Measurements from ENCODE around the gene TMED1.
"Not testable (repeated sequence)": the region's sequence is repeated elsewhere in the genome, so short reads cannot be mapped to it uniquely, and the experiment has no call there.

Gene TMED1

GRCh38 chr19:10835754-10836478, at the start of gene TMED1:
TSS of gene TMED1 (minus strand) at chr19:10836212. CDS start at chr19:10836191, 21 bp downstream.
- FAIRE-seq (peak; percentile 95), DNase-seq (ENCODE audit: extremely low spot score, insufficient read length, low read depth) (peak; percentile 97)

DNA sequence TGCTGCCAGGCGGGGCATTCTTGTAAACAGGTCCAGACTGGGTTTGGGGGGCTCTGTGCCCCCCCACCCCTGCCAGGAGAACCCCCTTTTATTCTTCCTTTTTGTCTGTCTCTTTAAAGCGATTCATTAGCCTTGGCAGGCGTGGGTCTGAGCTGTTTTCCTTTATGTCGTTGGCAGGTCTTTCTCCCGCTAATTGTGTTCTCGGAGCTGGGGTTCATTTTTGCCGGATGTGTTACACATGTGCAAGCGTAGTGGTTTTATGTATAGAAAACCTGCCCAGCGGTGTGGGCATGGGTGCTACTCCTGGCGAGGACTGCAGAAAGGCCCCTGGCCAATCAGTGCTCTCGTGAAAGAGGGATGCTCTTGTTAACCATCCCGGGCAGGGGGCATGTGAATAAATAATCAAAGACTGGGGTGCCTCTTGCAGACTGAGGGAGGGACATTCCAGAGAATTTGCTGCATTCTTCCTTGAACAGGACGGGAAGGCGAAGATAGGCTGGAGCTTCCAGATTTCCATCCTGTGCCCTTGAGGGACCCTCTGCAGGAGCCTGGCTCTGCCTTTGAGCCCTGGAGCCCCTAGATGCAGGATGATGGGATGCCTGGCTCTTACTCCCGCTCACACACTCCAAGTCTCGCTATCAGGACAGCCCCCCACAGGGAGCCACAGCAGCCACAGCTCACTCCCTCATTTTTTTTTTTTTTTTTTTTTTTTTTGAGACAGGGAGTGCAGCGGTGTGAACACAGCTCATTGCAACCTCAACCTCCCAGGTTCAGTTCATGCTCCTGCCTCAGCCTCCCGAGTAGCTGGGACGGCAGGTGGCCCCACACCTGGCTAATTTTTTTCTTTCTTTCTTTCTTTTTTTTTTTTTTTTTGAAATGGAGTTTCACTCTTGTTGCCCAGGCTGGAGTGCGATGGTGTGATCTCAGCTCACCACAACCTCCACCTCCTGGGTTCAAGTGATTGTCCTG, 49.5 kb upstream of the TMED1 start:
- FAIRE-seq (no peak), DNase-seq (ENCODE audit: extremely low spot score, insufficient read length, low read depth) (no peak)

- FAIRE-seq (no peak), DNase-seq (ENCODE audit: extremely low spot score, insufficient read length, low read depth) (no peak)
These were observed 48.3 kb upstream of the TMED1 start for GRCh38 chr19:10884274-10884673.

DNA sequence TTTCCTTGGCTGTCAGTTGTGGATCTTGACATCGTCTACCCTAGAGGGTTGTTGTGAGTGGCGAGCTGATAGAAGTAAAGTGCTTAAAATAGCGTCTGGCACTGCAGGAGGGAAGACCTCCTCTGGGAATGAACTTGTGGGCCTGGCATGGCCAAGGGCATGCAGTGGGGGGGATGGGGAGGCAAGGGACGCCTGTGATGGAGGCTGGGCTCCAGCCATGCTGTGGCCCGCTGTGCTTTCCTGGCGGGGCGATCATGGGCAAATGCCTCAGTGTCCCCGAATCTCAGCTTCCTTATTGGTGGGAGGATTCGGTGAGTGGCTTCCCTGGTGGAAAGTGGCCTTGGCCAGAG, 46.1 kb upstream of the TMED1 start:
- FAIRE-seq (no peak), DNase-seq (ENCODE audit: extremely low spot score, insufficient read length, low read depth) (no peak)

GRCh38 chr19:10881403-10882107, 45.5 kb upstream of the TMED1 start:
- no peak for DNase-seq (ENCODE audit: extremely low spot score, insufficient read length, low read depth)
- no peak for FAIRE-seq

GRCh38 chr19:10878253-10878652, 42.2 kb upstream of the TMED1 start:
- no peak for DNase-seq (ENCODE audit: extremely low spot score, insufficient read length, low read depth)
- FAIRE-seq: peak; percentile 18

- FAIRE-seq; DNase-seq (ENCODE audit: extremely low spot score, insufficient read length, low read depth): not testable (repeated sequence)
These were observed 41.6 kb upstream of the TMED1 start for GRCh38 chr19:10877608-10878007.

DNA sequence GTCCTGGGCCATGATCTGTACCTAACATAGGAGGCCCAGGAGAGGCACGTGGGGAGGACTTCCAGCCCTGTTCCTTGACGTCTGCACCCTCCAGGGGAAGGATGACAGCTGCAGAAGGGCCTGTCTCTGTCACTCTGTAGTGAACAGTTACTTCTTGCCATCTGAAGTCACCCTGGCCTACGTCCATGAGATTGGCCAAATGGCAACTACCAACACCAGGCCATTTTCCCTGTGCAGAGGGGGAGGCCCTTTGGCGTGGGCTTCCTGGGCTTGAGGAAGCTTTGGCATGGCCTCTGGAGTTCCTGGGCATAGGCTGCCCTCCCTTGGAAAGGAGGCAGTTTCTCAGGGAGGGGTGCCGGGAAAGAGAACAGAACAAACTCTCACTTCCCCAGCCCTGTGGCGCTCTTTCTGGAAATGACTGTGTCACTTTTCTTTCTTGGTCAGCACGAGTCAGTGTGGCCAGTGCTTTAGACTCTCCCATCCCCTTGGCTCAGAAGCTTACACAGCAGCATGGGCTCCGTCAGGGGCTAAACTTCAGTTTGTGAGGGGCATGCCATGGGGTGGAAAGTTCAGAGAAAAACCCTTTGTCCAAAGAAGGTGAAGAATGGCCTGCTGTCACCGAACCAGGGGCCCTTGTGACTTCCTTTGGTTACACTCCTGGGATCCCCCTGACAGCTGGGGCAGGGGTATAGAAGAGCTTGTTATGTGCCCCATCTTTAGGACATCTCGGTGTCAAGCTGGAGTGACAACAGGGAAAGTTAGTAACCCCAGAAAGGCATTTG, 40.6 kb upstream of the TMED1 start:
- FAIRE-seq (peak; percentile 93), DNase-seq (ENCODE audit: extremely low spot score, insufficient read length, low read depth) (no peak)

DNA sequence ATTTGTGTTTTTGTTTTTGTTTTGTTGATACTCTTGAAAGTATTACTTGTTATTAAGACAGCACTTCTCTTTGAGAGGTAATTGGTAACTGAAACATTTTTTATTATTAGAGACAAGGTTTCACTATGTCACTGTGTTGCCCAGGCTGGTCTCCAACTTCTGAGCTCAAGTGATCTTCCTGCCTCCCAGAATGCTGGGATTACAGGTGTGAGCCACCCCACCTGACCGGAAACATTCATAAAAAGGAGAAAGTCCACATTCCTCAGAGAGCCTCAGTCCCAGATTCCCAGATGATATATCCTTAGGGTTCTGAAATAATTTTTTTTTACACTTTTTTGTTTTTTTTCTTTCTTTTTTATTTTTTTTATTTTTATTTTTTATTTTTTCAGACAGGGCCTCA, 38.0 kb upstream of the TMED1 start:
- DNase-seq (ENCODE audit: extremely low spot score, insufficient read length, low read depth) (no peak), FAIRE-seq (peak; percentile 55)

DNA sequence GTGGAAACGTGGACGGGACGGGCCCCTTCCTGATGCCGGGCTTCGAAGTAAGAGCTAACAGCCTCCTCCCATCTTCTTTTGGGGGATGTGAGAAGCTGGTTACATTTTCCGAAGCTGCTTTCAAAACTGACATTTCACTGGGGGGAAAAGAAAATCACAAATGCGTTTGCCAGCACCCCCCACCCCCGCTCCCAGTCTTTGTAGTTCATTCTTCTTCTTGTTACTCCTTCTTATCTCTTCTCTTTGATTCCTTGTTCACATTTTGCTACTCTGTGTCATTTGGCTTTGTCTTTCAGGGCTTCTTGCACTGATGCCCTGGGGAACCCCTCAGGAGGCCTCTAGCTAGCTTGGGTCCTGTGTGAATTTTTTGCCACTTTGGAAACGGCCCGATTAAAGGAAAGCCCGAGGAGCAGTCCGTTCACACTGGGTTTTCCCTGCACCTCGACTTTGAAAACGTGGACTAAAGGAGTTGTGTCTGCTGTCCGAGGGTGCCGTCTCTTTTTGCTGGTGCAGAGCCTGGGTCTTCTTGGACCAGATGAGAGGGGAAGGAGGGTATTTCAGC, 36.6 kb upstream of the TMED1 start:
- DNase-seq (ENCODE audit: extremely low spot score, insufficient read length, low read depth) (no peak), FAIRE-seq (peak; percentile 39)

DNA sequence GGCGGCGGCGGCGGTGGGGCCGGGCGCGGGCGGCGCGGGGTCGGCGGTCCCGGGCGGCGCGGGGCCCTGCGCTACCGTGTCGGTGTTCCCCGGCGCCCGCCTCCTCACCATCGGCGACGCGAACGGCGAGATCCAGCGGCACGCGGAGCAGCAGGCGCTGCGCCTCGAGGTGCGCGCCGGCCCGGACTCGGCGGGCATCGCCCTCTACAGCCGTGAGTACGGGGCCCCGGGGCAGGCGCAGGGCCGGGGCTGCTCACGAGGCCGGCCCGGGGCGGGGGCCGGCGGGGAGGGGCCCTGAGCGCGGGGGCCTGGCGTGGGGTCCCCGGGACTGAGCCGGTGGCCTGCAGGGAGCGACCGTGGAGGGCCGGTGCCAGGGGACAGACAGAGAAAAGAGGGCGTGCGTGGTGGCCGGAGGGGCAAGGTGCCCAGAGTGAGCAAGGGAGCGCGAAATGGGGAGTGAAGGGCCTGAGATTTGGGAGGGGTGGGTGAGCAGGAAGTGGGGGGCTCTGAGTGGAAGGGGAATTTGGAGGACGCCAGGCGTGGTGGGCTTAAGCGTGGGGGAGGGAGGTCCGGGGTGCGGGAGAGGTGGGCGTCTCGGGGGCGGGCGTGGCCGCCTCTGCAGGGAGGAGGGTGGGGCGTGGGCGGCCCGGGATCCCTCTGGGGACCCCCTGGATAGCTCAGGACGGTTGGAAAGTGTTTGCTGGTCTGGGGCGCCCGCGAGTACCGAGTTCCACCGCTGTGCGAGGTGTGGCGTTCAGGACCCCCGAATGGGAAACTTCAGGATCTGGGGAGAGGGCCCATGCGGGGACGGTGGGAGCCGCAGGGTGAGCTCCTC, 35.9 kb upstream of the TMED1 start:
- no peak for FAIRE-seq

DNA sequence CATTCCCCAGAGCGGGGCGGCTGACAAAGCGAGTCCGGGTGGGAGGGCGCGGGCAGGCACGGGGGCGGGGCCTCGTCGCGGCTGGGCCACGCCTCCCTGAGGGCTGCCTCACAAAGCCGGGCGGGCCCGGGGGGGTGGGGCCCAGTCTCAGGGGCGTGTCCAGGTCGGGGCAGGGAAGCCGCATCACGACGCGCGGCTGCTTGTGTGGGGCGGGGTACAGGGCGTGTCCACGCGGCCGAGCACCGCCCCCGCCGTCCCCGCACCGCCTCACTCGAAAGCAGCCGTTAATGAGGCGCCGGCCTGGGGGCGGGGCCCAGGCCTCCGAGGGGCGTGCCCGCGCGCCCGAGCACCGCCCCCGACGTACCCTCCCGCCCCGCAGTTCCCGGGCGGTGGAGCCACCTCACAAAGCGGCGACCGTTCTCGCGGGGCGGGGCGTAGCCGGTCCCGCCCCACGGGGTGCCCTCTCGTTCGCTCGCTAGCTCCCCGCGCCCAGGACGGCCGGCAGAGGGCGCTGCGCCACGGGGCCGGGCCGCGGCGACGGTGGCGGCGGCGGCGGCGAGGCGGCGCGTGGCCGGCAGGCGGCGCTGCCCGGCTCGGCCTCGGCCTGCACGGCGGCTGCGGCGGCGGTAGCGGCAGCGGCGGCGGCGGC, 35.1 kb upstream of the TMED1 start, which contains the start of gene CARM1:
TSS of gene CARM1 (plus strand) at position 599 of the 649 bp plus-strand sequence. CDS start 150 bp downstream, outside the sequence.
- FAIRE-seq (peak; percentile 91), DNase-seq (ENCODE audit: extremely low spot score, insufficient read length, low read depth) (peak; percentile 92)

More for the DNA sequence above, 35.9 kb upstream of the TMED1 start:
- no peak for DNase-seq (ENCODE audit: extremely low spot score, insufficient read length, low read depth)

GRCh38 chr19:10870501-10870954, 34.5 kb upstream of the TMED1 start:
- FAIRE-seq (no peak), DNase-seq (ENCODE audit: extremely low spot score, insufficient read length, low read depth) (no peak)

- not testable (repeated sequence) for DNase-seq (ENCODE audit: extremely low spot score, insufficient read length, low read depth); FAIRE-seq
These were observed 33.9 kb upstream of the TMED1 start for GRCh38 chr19:10869872-10870311.

DNA sequence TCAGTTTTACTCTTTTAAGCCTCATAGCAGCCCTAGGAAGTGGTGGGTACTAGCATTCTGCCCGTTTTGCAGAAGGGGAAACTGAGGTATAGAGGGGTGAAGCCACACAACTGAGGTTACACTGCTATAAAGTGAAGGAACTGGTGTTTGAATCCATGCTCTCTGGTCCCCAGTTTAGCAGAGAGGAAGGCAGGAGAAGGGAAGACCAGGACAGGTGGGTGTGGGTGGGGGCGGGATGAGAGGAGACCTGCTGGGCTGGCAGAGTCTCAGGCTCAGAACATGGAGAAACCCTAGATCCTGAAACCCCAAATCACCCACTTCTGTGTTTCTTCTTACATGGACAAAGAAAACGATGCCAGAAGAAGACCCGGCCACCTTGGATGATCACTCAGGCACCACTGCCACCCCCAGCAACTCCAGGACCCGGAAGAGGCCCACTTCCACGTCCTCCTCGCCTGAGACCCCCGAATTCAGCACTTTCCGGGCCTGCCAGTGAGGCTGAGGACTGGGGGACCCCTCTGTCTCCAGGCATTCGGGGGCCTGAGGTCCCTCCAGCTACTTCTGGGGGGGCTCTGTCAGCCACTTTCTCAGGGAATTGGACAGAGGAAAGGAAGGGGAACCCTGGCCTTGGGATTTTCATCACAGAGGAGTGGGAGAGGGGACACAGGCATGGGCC, 33.0 kb upstream of the TMED1 start:
- DNase-seq (ENCODE audit: extremely low spot score, insufficient read length, low read depth) (no peak), FAIRE-seq (no peak)

DNA sequence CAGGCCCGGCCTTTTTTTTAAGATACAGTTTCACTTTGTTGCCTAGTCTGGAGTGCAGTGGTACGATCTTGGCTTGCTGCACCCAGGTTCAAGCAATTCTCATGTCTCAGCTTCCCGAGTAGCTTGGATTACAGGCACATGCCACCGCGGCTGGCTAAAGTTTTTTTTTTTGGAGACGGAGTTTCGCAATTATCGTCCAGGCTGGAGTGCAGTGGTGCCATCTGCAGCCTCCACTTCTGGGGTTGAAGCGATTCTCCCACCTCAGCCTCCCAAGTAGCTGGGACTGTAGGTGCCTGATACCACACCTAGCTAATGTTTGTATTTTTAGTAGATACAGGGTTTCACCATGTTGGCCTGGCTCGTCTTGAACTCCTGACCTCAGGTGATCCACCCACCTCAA, 30.5 kb upstream of the TMED1 start:
- FAIRE-seq: no peak
- DNase-seq (ENCODE audit: extremely low spot score, insufficient read length, low read depth): no peak

DNA sequence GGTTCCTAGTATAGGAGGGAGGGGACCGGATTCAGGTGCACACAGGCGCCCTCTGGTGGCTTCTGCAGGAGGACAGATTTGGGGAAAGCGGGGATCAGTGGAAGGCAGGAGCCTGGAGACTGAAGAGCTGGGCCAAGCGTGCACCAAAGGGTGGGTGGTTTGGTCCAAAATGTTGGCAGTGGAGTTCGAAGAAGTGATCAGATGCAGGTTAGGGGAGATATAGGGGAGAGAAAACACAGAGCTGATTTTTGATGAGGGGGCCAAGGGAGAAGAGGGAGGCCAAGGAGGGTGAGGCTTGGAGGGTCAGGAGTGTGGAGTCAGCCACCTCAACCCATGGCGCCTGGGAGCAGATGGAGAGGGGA, 28.5 kb upstream of the TMED1 start:
- DNase-seq (ENCODE audit: extremely low spot score, insufficient read length, low read depth): peak; percentile 67
- FAIRE-seq: peak; percentile 86
